SK-N-SH treated with all-trans-retinoic acid at 6 μM for 48 hours (cell line): ENCODE results near the gene CCL28.
"Not testable (repeated sequence)": the region's sequence is repeated elsewhere in the genome, so short reads cannot be mapped to it uniquely, and the experiment has no call there.

Source experiments
- ATAC-seq: fragments of 200-7000 bp; cut with Tn5 transposase; 3 replicates; pipeline ENCODE4 v1.9.1; 2020; ENCODE audit warnings: mild to moderate bottlenecking, moderate library complexity
- ARNTL ChIP-seq: fragments of 450-650 bp; formaldehyde crosslinking; IDR thresholded peaks from 2 replicates; pipeline ENCODE4 v1.5.0; 2020; ENCODE audit warnings: low read depth, mild to moderate bottlenecking, moderate library complexity, borderline replicate concordance
- BACH2 ChIP-seq: fragments of 250-450 bp; sonication (Bioruptor Pico); IDR thresholded peaks from 2 replicates; pipeline ENCODE4 v1.9.0; 2021; ENCODE audit warnings: mild to moderate bottlenecking, borderline replicate concordance
- CSDC2 ChIP-seq: fragments of 250-450 bp; sonication (Bioruptor Pico); IDR thresholded peaks from 2 replicates; pipeline ENCODE4 v1.5.0; 2020; ENCODE audit warnings: mild to moderate bottlenecking, moderate library complexity
- ESRRG ChIP-seq: fragments of 250-450 bp; sonication (Bioruptor Pico); IDR thresholded peaks from 2 replicates; pipeline ENCODE4 v1.6.1; 2021; ENCODE audit warnings: mild to moderate bottlenecking
- GLIS3 ChIP-seq: fragments of 250-450 bp; sonication (Bioruptor Pico); IDR thresholded peaks from 2 replicates; pipeline ENCODE4 v1.5.0; 2020; ENCODE audit warnings: mild to moderate bottlenecking, moderate library complexity
- ISL1 ChIP-seq: fragments of 250-450 bp; sonication (Bioruptor Pico); IDR thresholded peaks from 2 replicates; pipeline ENCODE4 v2.1.2; 2022; ENCODE audit warnings: mild to moderate bottlenecking, moderate library complexity
- PPARA ChIP-seq: fragments of 250-450 bp; sonication (Bioruptor Pico); IDR thresholded peaks from 2 replicates; pipeline ENCODE4 v1.5.0; 2020; ENCODE audit warnings: mild to moderate bottlenecking, borderline replicate concordance
- RARB ChIP-seq: fragments of 250-450 bp; sonication (Bioruptor Pico); IDR thresholded peaks from 2 replicates; pipeline ENCODE4 v1.8.0; 2021; ENCODE audit warnings: mild to moderate bottlenecking, moderate library complexity
- SNAI2 ChIP-seq: fragments of 250-450 bp; sonication (Bioruptor Pico); IDR thresholded peaks from 2 replicates; pipeline ENCODE4 v1.5.0; 2020; ENCODE audit warnings: mild to moderate bottlenecking, moderate library complexity
- ZFP3 ChIP-seq: fragments of 250-450 bp; sonication (Bioruptor Pico); IDR thresholded peaks from 2 replicates; pipeline ENCODE4 v1.5.0; 2020; ENCODE audit warnings: mild to moderate bottlenecking, moderate library complexity
- ZFP30 ChIP-seq: fragments of 450-650 bp; formaldehyde crosslinking; IDR thresholded peaks from 2 replicates; pipeline ENCODE4 v1.5.0; 2022; ENCODE audit warnings: mild to moderate bottlenecking, moderate library complexity
- ZNF70 ChIP-seq: fragments of 450-650 bp; formaldehyde crosslinking; IDR thresholded peaks from 2 replicates; pipeline ENCODE4 v1.5.0; 2020; ENCODE audit warnings: mild to moderate bottlenecking, moderate library complexity
- ZNF8 ChIP-seq: fragments of 450-650 bp; formaldehyde crosslinking; IDR thresholded peaks from 2 replicates; pipeline ENCODE4 v1.5.0; 2020; ENCODE audit warnings: mild to moderate bottlenecking, moderate library complexity
- TF ChIP-seq, protein P1 (sequence below): fragments of 250-450 bp; sonication (Bioruptor Pico); IDR thresholded peaks from 2 replicates; pipeline ENCODE4 v1.5.1; 2021; ENCODE audit warnings: mild to moderate bottlenecking, moderate library complexity
- TF ChIP-seq, protein P2 (sequence below): fragments of 250-450 bp; sonication (Bioruptor Pico); IDR thresholded peaks from 2 replicates; pipeline ENCODE4 v1.8.0; 2021; ENCODE audit warnings: low read depth, mild to moderate bottlenecking, moderate library complexity, borderline replicate concordance
- TF ChIP-seq, protein P3 (sequence below): fragments of 250-450 bp; sonication (Bioruptor Pico); IDR thresholded peaks from 2 replicates; pipeline ENCODE4 v1.8.0; 2020; ENCODE audit warnings: mild to moderate bottlenecking, moderate library complexity, borderline replicate concordance
- TF ChIP-seq, protein P4 (sequence below): fragments of 250-450 bp; sonication (Bioruptor Pico); IDR thresholded peaks from 2 replicates; pipeline ENCODE4 v1.5.0; 2020; ENCODE audit warnings: mild to moderate bottlenecking, moderate library complexity
- TF ChIP-seq, protein P5 (sequence below): fragments of 250-450 bp; sonication (Bioruptor Pico); IDR thresholded peaks from 2 replicates; pipeline ENCODE4 v1.5.1; 2020; ENCODE audit warnings: low read depth, mild to moderate bottlenecking, moderate library complexity

CCL28 gene

DNA sequence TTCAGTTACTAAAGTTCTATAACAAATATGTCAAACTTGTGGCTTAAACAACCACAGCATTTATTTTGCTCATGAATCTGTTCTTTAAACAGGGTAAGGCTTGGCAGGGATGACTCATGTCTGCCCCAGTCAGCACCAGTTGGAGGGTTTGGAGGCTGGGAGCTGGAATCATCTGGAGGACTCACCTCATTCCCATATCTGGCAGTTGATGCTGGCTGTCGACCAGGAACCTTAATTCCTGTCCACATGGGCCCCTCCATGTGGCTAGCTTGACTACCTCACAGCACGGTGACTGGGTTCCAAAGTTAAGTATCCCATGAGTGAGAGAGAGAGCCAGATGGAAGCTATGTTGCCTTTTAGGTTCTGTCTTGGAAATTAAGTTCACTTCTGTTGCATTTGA is 13.8 kb upstream of the CCL28 start:
- no peak; the same call in 2 of the 3 replicates for ATAC-seq
- TF ChIP-seq ARNTL (CRISPR knock-in tag) = no peak
- TF ChIP-seq PPARA (CRISPR knock-in tag) = no peak
- TF ChIP-seq ZNF70 (CRISPR knock-in tag) = no peak
- no peak for TF ChIP-seq BACH2 (CRISPR knock-in tag)
- TF ChIP-seq, protein P1, sequence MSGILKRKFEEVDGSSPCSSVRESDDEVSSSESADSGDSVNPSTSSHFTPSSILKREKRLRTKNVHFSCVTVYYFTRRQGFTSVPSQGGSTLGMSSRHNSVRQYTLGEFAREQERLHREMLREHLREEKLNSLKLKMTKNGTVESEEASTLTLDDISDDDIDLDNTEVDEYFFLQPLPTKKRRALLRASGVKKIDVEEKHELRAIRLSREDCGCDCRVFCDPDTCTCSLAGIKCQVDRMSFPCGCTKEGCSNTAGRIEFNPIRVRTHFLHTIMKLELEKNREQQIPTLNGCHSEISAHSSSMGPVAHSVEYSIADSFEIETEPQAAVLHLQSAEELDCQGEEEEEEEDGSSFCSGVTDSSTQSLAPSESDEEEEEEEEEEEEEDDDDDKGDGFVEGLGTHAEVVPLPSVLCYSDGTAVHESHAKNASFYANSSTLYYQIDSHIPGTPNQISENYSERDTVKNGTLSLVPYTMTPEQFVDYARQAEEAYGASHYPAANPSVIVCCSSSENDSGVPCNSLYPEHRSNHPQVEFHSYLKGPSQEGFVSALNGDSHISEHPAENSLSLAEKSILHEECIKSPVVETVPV (CRISPR knock-in tag) = no peak
- no peak for TF ChIP-seq SNAI2 (CRISPR knock-in tag)
- TF ChIP-seq, protein P2, sequence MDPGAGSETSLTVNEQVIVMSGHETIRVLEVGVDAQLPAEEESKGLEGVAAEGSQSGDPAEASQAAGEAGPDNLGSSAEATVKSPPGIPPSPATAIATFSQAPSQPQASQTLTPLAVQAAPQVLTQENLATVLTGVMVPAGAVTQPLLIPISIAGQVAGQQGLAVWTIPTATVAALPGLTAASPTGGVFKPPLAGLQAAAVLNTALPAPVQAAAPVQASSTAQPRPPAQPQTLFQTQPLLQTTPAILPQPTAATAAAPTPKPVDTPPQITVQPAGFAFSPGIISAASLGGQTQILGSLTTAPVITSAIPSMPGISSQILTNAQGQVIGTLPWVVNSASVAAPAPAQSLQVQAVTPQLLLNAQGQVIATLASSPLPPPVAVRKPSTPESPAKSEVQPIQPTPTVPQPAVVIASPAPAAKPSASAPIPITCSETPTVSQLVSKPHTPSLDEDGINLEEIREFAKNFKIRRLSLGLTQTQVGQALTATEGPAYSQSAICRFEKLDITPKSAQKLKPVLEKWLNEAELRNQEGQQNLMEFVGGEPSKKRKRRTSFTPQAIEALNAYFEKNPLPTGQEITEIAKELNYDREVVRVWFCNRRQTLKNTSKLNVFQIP (CRISPR knock-in tag) = no peak
- TF ChIP-seq, protein P3, sequence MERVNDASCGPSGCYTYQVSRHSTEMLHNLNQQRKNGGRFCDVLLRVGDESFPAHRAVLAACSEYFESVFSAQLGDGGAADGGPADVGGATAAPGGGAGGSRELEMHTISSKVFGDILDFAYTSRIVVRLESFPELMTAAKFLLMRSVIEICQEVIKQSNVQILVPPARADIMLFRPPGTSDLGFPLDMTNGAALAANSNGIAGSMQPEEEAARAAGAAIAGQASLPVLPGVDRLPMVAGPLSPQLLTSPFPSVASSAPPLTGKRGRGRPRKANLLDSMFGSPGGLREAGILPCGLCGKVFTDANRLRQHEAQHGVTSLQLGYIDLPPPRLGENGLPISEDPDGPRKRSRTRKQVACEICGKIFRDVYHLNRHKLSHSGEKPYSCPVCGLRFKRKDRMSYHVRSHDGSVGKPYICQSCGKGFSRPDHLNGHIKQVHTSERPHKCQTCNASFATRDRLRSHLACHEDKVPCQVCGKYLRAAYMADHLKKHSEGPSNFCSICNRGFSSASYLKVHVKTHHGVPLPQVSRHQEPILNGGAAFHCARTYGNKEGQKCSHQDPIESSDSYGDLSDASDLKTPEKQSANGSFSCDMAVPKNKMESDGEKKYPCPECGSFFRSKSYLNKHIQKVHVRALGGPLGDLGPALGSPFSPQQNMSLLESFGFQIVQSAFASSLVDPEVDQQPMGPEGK (CRISPR knock-in tag) = no peak
- no peak for TF ChIP-seq GLIS3 (CRISPR knock-in tag)
- TF ChIP-seq, protein P4, sequence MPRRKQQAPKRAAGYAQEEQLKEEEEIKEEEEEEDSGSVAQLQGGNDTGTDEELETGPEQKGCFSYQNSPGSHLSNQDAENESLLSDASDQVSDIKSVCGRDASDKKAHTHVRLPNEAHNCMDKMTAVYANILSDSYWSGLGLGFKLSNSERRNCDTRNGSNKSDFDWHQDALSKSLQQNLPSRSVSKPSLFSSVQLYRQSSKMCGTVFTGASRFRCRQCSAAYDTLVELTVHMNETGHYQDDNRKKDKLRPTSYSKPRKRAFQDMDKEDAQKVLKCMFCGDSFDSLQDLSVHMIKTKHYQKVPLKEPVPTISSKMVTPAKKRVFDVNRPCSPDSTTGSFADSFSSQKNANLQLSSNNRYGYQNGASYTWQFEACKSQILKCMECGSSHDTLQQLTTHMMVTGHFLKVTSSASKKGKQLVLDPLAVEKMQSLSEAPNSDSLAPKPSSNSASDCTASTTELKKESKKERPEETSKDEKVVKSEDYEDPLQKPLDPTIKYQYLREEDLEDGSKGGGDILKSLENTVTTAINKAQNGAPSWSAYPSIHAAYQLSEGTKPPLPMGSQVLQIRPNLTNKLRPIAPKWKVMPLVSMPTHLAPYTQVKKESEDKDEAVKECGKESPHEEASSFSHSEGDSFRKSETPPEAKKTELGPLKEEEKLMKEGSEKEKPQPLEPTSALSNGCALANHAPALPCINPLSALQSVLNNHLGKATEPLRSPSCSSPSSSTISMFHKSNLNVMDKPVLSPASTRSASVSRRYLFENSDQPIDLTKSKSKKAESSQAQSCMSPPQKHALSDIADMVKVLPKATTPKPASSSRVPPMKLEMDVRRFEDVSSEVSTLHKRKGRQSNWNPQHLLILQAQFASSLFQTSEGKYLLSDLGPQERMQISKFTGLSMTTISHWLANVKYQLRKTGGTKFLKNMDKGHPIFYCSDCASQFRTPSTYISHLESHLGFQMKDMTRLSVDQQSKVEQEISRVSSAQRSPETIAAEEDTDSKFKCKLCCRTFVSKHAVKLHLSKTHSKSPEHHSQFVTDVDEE (CRISPR knock-in tag) = no peak
- TF ChIP-seq, protein P5, sequence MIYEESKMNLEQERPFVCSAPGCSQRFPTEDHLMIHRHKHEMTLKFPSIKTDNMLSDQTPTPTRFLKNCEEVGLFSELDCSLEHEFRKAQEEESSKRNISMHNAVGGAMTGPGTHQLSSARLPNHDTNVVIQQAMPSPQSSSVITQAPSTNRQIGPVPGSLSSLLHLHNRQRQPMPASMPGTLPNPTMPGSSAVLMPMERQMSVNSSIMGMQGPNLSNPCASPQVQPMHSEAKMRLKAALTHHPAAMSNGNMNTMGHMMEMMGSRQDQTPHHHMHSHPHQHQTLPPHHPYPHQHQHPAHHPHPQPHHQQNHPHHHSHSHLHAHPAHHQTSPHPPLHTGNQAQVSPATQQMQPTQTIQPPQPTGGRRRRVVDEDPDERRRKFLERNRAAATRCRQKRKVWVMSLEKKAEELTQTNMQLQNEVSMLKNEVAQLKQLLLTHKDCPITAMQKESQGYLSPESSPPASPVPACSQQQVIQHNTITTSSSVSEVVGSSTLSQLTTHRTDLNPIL (CRISPR knock-in tag) = no peak
- TF ChIP-seq ESRRG (CRISPR knock-in tag) = no peak
- TF ChIP-seq ISL1 (CRISPR knock-in tag) = no peak
- no peak for TF ChIP-seq ZFP3 (CRISPR knock-in tag)
- no peak for TF ChIP-seq ZNF8
- TF ChIP-seq RARB = no peak
- no peak for TF ChIP-seq CSDC2 (CRISPR knock-in tag)
- no peak for TF ChIP-seq ZFP30 (CRISPR knock-in tag)

DNA sequence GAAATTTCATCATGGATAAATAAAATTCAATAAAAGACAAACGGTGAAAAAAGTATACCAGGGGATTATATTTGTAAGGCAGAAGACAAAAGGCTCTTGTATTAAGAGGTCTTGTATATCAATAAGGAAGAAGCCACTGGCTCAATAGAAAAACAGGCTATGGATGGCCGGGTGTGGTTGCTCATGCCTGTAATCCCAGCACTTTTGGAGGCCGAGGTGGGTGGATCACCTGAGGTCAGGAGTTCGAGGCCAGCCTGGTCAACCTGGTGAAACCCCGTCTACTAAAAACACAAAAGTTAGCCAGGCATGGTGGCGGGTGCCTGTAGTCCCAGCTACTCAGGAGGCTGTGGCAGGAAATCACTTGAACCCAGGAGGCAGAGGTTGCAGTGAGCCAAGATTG is 10.9 kb upstream of the CCL28 start:
- not testable (repeated sequence) for ATAC-seq

DNA sequence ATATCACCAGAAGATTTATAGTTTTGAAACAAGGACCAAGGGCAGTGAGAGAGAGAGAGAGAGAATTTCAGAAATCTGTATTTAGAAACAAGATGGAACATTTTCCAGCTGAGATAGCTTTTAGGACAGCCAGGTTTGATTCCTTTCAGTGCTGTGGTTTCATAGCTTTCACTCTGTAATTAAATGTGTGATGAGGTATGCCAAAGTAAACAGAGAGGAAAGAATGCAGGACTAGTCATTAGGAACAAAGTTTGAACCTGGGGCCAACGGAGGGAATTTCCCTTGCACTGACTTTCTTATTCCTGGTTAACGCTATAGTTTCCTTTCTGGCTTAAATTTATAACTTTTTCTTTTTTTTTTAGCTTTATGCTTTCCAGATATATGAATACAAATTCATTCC is 10.0 kb upstream of the CCL28 start:
- ATAC-seq = no peak

More for the DNA sequence above, 10.0 kb upstream of the CCL28 start:
- TF ChIP-seq ZNF70 (CRISPR knock-in tag) (no peak), ISL1 (CRISPR knock-in tag) (peak; percentile 62)
- TF ChIP-seq, protein P3 (CRISPR knock-in tag) = no peak
